ENCODE data around the gene UBTD2.

DNA sequence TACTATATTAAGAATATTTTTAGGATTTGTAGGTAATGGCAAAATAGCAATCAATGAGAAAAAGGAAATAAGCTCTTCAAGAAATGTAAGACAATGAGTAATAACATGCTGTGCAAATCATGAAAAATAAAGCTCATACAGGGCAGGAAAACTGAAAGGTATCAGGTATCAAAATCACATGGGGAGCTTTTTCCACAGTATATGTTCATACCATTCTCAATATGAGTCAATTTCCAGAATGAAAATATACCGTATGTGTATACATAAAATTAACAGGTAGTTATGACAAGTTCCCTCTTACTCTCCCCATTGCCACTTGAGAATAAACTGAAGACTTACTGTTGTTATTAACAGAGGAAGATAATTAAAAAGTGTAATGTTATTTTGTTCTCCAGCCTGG is 53.7 kb downstream of the UBTD2 start:
- TF ChIP-seq CTCF (IDR thresholded peaks at IDR 0.05) (no peak), ZFX (IDR thresholded peaks at IDR 0.05; ENCODE audit: borderline replicate concordance) (no peak)
